AG09309 (cell line): ENCODE data around the gene VPS52.

Experiments
- DNase-seq: peaks from one replicate; pipeline ENCODE4 v3.0.0-alpha.2; 2010; ENCODE audit warnings: low read depth
- H3K4me3 ChIP-seq: 2 replicates; pipeline ENCODE4 v1.5.1; 2011; ENCODE audit warnings: mild to moderate bottlenecking, low read depth, low read length, moderate library complexity; ENCODE audit not compliant: control insufficient read depth
- CTCF ChIP-seq: IDR thresholded peaks from 2 replicates; pipeline ENCODE4 v1.5.1; 2011; ENCODE audit warnings: mild to moderate bottlenecking, low read depth, low read length, inconsistent platforms; ENCODE audit not compliant: insufficient read depth, control insufficient read depth; ENCODE audit errors: missing control alignments

The VPS52 gene

GRCh38 chr6:33317669-33318425 is 46.2 kb upstream of the VPS52 start, which contains the start of gene ZBTB22:
Gene ZBTB22 (minus strand): TSS chr6:33317744. CDS start chr6:33316916, 828 bp downstream.
- no peak for TF ChIP-seq CTCF
- H3K4me3 ChIP-seq = peak within 1 kb of the TSS; percentile 57
- peak; percentile 97 for DNase-seq

DNA sequence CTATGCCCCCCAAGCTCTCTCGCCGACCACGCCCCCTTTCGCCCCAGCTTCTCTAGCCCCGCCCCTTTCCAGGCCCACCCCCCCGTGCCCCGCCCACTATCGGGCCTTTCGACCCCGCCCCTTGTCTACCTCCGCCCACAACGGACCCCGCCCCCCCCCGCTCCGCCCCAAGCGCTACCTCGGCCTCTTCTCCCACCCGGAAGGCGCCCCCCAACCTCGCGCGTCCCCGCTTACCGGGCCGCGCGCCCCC is 45.7 kb upstream of the VPS52 start:
- peak overlapping the region; percentile 57 for H3K4me3 ChIP-seq
- no peak for TF ChIP-seq CTCF
- no peak for DNase-seq

DNA sequence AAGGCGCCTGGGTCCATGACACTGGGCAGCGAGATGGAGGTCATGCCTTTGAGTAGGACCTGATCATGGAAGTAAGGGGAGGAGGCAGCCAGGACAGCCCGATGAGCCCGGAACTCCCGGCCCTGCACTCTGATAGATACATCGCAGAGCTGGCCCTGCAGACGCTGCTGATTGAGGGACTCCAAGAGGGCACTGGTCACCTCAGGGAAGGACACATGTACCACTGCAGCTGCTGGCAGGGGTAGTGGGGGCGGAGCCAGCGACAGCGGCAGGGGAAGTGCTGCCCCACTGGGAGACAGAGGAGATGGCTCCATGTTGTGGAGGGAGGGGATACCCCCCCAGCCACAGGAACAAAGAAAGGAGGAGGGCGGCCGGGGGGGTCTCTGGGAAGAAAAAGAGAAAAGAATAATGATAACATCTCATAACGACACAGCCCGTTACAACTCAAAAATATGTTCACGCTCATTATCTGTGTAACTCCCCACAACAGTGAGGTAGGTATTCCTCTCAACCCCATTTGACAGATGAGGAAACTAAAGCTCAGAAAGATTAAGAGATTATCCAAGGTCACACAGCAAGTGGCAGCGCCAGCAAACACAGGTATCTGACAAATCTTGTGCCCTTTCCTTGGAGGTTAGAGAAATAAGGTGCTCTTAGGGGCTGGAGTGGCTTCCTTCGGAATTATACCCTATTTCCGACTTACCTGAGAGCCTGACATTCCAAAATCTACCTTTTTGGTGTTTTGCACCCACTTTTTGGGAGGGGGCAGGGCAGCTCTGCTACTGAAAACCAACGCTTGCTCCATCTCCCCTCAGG is 45.1 kb upstream of the VPS52 start:
- no peak for DNase-seq
- peak overlapping the region; percentile 57 for H3K4me3 ChIP-seq
- TF ChIP-seq CTCF = no peak

GRCh38 chr6:33315793-33316602 is 44.3 kb upstream of the VPS52 start:
- H3K4me3 ChIP-seq = no peak overlapping the region
- no peak for DNase-seq
- no peak for TF ChIP-seq CTCF

DNA sequence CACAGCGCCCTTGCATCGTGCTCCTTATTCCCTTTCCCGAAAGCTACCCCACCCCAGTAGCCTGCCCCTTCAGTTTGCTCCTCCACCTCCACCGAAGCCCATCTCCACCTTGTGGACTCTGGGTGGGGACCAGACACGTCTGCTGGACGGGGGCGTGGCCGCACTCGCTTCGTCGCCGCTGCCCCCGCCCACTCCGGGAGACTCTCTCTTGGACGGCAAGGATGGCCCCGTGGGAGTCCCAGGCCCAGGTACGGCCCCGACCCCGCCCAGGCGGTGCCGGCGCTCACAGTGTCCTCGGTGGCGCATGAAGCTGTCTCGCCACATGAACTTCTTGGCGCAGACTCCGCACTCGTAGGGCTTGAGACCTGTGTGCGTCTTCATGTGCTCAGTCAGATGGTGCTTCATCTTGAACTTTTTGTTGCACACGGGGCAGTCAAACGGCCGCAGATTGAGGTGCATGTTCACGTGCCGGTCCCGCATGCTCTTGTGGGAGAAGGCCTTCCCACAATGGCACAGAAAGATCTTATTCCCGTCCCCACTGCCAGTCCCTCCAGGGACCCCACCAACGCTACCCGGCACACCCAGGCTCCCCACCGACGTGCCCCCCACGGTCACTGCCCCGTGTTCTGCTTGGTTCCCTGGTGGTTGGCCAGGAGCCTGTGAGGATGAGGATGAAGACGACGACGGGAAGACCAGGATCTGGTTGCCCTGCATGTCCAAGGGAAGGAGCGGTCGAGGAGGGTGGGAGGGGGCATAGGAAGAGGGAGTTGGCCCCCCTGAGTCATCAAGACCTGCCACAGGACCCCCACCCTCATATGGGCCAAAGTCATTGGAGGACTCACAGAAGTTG is 43.5 kb upstream of the VPS52 start:
- no peak for DNase-seq
- no peak for TF ChIP-seq CTCF
- H3K4me3 ChIP-seq = peak overlapping the region; percentile 68

- no peak for DNase-seq
- H3K4me3 ChIP-seq = peak overlapping the region; percentile 68
- no peak for TF ChIP-seq CTCF
Observed at GRCh38 chr6:33314515-33314942, 42.9 kb upstream of the VPS52 start.
